Mononuclear cell (primary cell): ENCODE results near the gene FBXL16. TPM values are rescaled to one million over a fixed set of nuclear protein-coding genes. Genes with fewer than 3 reads are reported as not detected.

Source experiments
- H3K27me3 ChIP-seq: 2 replicates; pipeline ENCODE4 v1.6.0; 2011; ENCODE audit warnings: low read length, control low read depth; ENCODE audit not compliant: insufficient read depth
- H3K4me1 ChIP-seq: 2 replicates; pipeline ENCODE4 v1.5.1; 2011; ENCODE audit warnings: mild to moderate bottlenecking, low read length, control low read depth; ENCODE audit not compliant: insufficient read depth
- H3K4me3 ChIP-seq: 2 replicates; pipeline ENCODE4 v1.5.1; 2011; ENCODE audit warnings: mild to moderate bottlenecking, low read length, moderate library complexity
- H3K9me3 ChIP-seq: 2 replicates; pipeline ENCODE4 v1.5.1; 2011; ENCODE audit warnings: low read depth, mild to moderate bottlenecking, control low read depth, low read length
- total RNA-seq: library from RNA; depleted of rRNA; stranded (reverse); fragments of >200 nt; gene quantifications from one replicate; pipeline ENCODE4 v1.2.3, GENCODE V29; 2012

The FBXL16 gene
- total RNA-seq, 1 donor: 1.7 TPM

DNA sequence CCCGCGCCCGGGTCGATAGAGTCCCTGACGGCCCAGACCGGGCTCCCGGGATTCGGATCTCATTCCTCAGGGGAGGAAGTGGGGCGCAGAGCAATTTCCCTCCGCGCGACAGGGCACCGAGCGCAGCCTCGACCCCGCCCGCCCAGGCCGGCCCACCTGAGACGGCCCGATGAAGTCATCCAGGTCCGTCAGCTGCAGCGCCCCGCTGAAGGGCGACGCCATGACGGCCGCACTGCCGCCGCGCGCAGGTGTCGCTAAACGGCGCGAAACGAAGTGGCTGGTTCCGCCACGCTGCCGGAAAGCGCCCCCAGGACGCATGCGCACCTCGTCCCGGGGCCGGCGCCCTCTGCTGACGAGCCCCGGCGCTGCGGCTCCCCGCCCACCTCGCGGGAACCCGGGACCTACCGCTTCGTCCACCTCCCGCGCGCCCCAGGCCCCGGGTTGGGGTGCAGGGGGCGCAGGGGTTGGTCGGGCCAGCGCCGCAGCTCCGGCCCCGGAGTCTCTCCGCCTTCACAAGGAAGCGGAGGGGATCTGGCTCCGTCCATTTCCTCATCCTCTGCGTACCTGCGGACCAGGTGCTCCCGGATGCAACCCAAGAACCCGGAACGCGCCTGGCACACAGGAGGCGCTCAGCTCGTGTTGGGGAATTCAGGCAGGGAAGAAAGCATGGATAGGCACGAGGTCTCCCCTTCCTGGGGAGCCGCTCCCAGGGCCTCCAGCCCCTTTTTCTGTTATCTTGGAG lies 35.3 kb upstream of the FBXL16 start, which contains the start of gene CIAO3:
TSS of gene CIAO3 (minus strand) at position 234 of the 742 bp plus-strand sequence. CDS start at position 222, 12 bp downstream.
- no peaks in the 10 kb centered on the region for H3K27me3 ChIP-seq
- peak within 1 kb of the TSS; percentile 76 for H3K4me3 ChIP-seq
- H3K4me1 ChIP-seq: peaks cover 19% of the 10 kb centered on the region
- H3K9me3 ChIP-seq: no peaks in the 10 kb centered on the region

DNA sequence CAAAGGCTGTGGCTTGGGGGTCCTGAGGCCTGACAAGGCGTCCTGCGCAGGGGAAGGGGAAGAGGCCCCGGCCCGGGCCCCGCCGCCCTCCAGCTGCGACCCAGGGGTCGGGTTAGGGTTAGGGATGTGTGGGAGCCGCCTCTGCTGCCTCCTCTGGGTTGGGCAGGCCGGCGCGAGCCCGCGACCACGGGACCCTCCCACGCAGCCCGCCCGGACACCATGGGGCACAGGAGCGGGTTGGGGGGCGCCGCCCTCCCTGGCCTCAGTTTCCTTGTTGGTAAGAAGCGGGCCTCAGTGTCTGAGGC lies 34.8 kb upstream of the FBXL16 start:
- H3K27me3 ChIP-seq: no peaks in the 10 kb centered on the region
- H3K4me3 ChIP-seq: peak overlapping the region; percentile 76
- no peaks in the 10 kb centered on the region for H3K9me3 ChIP-seq
- peaks cover 19% of the 10 kb centered on the region for H3K4me1 ChIP-seq

DNA sequence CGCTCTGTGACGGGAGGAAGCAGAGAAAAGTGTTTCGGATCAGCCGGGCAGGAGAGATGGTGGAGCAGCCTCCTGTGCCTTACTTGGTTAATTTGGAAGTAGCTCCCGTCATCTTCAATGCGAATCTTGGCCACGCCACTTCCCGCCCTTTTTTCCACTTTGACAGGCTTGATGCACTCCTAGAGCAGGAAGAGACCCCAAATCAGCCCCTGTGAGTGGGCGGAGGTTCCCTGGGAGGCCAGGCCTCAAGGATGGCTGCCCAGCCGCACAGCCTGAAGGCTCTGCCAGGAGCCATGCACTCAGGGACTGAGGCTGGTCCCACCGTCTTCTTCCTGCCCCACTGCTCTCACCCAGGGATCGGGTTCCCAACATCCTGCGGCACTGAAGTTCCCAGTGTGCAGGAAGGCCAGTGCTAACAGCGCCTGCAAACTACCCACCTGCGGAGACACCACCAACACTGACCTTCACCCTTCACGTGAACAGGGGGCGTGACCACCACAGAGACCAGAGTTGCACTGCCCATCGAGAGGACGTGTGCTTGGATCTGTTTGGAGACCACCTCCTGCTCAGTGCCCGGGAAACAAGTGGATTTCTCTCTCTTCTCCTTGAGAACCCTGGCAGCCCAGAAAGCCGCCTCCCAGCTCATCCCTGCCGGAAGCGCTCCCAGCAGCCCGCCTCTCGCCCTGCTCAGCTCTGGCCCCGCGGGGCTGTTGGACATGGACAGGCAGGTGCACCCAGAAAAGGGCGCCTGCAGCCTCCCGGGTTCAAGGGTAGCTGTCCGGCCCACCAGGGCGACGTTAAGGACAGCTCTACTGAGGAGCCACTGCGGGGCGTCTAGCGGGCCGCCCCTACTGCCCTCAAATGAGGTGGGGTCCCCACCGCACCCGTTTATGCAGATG lies 34.2 kb upstream of the FBXL16 start:
- peaks cover 19% of the 10 kb centered on the region for H3K4me1 ChIP-seq
- no peaks in the 10 kb centered on the region for H3K9me3 ChIP-seq
- no peaks in the 10 kb centered on the region for H3K27me3 ChIP-seq
- H3K4me3 ChIP-seq: peak overlapping the region; percentile 76

DNA sequence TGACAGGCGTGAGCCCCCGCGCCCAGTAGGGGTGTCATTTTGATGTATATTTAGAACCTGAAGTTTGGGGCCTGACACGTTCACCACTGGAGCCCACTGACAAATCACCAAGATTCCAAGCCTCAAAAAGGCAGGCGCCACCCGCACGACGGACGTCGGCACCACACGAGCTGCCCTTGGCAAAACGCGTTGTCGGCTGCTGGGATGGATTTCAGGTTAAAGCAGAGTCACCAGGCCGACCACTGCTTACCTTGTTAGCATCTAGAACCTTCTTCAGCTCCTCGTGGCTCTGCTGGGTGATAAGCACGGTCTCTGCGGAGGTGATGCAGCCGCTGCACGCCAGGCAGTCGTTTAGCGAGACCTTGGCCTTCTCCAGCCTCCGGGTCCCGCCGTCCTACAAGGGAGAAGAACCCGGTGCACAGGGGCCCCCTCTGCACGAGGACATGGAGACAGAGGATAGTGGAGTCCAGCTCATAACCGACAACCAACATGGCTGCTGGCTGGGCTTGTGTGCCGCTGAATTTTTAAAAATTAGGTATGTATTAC lies 31.4 kb upstream of the FBXL16 start:
- H3K4me3 ChIP-seq: no peak overlapping the region
- H3K9me3 ChIP-seq: no peaks in the 10 kb centered on the region
- peaks cover 19% of the 10 kb centered on the region for H3K4me1 ChIP-seq
- no peaks in the 10 kb centered on the region for H3K27me3 ChIP-seq

DNA sequence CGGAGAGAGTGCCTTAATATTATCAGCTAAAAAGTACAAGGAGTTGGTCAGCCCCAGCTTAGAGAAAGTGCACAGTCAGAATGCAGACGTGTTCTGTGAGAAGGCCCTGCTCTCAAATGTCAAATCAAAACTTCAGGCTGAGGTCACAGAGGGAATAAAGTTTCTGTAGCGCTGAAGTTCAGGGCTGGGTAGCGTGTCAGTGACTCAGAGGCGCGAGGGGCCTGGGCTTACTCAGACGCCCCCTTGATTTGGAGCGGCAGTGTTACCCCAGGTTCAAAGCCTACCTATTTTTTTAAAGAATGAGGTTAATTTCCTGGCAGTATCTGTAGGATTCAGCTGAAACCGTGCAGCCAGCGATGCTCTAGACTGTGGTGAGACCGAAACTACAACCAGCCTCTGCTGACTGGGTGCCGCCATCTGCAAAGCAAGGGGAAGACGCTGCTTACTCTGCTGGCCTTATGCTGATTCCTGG lies 30.4 kb upstream of the FBXL16 start:
- H3K9me3 ChIP-seq: no peaks in the 10 kb centered on the region

DNA sequence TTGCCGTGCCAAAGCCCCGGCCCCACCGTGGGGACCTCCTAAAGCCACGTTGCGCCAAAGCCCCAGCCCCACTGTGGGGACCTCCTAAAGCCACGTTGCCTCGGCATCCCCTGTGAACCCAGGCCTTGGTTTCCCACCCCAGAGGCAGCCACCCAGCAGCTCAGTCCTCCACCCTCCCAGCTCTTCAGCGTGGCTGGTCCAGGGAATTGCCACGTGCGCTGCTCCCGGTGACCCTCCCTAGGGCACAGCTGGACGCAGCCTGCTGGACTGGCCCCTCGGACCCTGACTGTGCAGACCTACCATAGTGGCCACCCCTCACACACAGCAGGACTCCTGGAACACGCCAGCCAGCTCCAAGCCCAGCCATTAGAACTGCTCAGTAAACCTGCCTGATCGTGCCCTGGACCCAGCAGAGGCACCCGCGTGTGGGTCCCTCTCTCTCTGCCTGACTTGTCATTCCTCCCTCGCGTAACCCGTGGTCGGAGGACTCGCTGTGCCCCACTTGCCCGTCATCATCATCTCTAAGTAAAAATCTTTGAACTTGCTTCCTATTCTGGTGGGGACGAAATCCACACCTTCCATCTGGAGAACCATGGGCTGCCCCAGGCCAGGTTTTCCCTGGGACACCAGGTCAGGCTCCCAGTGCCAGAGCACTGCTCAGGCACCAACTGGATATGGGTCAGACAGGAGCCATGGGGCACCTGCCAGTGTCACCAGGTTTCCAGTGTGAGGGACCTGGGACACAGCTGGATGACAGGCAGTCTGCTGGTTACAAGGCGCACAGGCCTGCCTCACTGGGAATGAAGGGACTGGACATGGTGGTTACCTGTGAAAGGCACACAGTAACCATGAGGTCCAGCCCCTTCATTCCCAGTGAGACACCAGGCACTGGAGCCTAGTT lies 29.6 kb upstream of the FBXL16 start:
- H3K27me3 ChIP-seq: no peaks in the 10 kb centered on the region
- peaks cover 11% of the 10 kb centered on the region for H3K4me1 ChIP-seq
- no peaks in the 10 kb centered on the region for H3K9me3 ChIP-seq
- no peak overlapping the region for H3K4me3 ChIP-seq

More for the DNA sequence above, 30.4 kb upstream of the FBXL16 start:
- no peaks in the 10 kb centered on the region for H3K27me3 ChIP-seq
- peaks cover 14% of the 10 kb centered on the region for H3K4me1 ChIP-seq
- H3K4me3 ChIP-seq: no peak overlapping the region

DNA sequence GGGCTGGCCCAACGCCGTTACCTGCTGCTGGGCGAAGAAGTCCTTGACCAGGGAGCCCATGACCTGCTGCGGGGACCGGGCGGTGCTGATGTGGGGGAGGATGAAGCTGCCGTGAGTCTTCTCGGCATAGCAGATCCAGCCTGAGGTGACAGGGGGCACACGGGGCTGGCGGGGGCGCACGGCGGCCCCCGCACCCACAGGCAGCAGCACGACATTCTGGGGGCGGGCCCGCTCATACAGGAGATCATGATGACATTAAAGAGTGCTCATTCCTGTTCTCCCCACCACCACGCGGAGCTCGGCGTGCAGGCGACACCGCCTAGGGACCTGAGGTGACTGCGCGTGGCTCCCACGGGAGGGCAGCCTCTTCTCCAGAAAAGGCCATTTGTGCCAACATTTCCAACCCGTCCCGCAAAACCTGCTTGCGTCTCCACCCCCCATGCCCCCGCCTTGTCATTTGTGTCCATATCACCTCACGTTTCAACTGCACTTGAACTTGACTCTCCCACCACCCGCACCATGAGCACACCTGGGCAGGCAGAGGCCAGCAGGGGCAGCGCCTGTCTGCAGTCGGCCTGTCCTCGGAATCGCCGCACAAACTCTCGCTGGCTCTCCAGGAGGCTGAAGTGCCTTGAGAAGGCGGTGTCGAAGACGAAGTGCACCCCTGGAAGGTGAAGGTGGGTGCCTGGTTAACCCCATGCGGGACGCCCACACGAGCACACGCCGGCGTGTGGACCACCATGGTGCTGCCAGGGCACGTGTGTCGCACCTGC lies 28.8 kb upstream of the FBXL16 start:
- H3K9me3 ChIP-seq: no peaks in the 10 kb centered on the region
- no peaks in the 10 kb centered on the region for H3K27me3 ChIP-seq
- H3K4me3 ChIP-seq: no peak overlapping the region
- peaks cover 3% of the 10 kb centered on the region for H3K4me1 ChIP-seq

DNA sequence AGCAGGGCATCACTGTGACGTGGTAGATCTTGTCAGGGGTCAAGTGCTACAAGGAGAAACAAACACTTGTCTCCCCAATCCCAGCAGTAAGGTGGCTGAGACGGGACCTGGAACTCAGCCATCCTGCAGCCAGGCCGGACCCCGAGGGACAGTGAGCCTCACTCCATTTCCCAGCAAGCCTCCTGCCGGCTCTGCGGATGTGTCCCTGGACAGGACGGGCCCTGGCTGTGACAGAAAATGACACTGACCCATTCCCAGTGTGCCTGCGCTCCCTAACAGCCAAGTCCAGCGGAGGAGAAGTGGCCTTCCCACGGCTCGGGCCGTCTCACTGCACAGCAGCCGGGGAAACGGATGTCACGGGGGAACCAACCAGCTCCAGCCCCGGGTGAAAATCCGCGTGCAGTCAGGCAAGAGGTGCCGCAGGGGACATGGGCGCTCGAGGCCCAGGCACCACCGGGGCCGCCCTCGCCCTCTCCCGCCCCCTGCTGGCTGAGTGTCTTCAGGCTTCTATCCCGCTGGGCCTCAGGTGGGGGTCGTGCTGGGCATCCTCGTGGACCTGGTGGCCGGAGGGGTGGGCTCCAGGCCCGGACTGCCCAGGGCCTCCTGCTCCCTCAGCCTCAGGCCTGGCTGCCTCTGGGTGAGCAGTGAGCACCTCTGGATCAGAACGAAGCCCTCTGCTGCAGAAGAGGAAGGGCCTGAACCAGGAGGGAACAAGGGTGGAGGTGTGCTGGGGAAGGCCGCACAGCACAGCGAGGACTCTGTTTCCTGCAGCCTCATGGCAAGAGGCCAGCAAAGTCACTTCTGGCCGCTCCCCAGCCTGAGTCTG lies 28.0 kb upstream of the FBXL16 start:
- Histone ChIP-seq H3K4me1 (peaks cover under 1% of the 10 kb centered on the region), H3K9me3 (no peaks in the 10 kb centered on the region)

DNA sequence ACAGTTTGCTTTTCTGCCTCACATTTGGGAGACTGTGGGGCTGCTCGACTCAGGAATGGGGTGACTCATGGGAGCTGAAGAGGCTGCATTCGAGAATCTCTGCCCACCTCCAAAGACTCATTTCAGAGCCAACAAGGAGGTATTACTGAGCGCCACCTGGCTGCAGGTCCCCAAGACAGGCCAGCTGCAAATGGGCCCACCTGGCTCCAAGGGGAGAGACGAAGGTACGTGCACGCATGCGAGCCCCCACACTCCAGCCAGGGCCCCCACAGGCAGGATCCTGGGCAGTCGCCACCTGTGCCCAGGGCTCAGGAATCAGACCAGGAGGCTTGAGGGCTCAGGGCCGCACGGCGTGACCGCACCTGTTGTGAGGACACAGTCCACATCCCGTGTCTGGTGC lies 27.3 kb upstream of the FBXL16 start:
- H3K4me1 ChIP-seq: peaks cover 3% of the 10 kb centered on the region
- no peaks in the 10 kb centered on the region for H3K27me3 ChIP-seq
- H3K9me3 ChIP-seq: no peaks in the 10 kb centered on the region
- H3K4me3 ChIP-seq: no peak overlapping the region

More for the DNA sequence above, 28.0 kb upstream of the FBXL16 start:
- Histone ChIP-seq H3K27me3 (no peaks in the 10 kb centered on the region), H3K4me3 (no peak overlapping the region)

DNA sequence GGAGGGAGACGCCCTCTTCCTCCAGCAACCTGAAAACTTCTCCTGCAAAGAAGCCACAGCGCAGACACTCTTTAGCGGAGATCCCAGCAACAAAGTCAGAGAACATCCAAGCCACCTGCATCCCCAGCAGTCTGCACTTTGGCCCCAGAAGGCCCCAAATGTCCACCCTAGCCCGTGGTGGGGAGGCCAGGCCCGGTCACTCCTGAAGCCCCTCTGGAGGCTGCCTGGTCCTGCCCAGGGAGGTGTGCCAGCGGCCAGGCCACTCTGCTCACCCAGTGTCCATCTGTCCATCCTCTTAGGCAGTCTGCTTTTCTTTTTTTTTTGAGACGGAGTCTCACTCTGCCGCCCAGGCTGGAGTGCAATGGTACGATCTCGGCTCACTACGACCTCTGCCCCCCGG lies 26.7 kb upstream of the FBXL16 start:
- H3K9me3 ChIP-seq: no peaks in the 10 kb centered on the region
- no peaks in the 10 kb centered on the region for H3K27me3 ChIP-seq
- no peak overlapping the region for H3K4me3 ChIP-seq
- peaks cover 8% of the 10 kb centered on the region for H3K4me1 ChIP-seq

DNA sequence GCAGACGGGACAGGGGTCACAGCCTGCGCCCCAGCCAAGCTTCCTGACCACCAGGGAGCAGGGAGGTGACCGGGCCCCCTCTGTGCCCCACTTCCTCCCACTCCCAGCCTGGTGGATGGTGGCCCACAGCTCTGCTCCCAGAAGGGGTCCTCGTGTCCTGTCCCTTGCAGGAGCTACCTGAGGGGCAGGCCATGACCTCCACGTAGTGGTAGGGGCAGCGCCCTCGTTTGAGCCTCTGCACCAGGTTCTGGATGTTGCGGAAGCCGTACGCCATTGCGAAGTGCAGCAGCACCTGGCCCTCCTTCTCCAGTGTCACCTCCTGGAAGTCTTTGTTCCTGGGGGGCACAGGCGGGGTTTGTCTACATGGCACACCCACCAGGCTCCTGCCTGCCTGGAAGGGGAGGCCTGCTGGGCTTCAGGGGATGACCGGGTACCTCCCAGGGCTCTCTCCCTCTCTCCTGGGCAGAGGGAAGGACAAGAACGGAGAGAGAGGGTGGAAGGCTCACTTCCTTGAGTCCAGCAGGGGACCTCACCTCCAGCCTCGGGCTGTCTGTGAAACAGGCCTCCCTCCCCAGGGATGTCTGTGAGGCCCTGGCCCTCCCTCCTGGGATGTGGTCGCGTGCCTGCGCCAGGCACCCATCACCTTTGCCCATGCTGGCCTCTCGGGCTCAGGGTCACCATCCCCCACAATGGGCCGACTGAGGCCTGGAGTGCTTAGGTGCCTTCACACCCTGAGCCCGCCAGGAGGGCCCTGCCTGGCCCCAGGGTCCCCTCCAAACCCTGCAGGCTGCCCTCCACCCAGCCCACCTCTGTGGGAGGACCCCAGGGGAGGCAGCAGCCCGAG lies 25.3 kb upstream of the FBXL16 start:
- no peaks in the 10 kb centered on the region for H3K9me3 ChIP-seq
- H3K27me3 ChIP-seq: peaks cover 2% of the 10 kb centered on the region
- H3K4me3 ChIP-seq: no peak overlapping the region
- peaks cover 15% of the 10 kb centered on the region for H3K4me1 ChIP-seq

DNA sequence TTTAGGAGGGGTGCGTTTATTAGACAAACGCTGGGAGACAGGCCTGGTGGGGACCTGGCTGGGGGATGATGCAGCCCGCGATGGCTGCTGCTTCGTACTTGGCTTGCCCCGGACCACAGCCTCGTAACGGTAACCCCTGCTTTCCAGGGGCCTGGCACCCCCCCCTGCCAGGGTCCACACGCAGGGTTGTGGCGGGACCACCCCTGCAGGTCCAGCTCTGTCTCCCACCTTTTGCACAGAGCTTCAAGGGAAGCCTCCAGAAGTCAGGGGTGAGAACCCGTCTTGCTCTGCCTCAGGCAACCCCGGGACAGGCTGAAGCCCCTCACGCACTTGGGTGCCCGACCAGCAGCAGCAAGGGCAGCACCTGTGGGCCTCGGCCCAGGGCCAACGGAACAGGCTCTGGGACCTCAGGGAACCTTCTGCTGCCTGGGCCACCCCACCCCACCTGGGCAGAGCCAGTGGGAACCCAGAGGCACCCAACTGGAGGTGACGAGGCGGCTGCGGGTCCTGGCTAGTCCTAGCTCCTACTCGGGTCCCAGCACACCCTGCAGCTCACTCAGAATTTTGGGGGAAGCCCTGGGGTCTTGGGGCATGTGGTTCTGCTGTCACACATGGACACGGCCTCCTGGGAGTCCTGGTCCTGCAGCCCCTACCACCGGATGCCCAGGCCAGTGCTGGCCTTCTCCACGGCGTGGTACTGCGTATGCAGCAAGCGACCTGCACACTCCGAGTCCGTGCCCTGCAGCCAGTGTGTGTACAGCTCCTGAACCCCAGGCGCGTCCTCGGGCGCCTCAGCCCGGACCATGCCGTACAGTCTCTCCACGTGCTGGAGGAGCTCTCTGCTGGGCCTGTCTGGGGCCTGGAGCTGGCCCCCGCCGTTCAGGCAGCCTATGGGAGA lies 24.4 kb upstream of the FBXL16 start:
- Histone ChIP-seq H3K4me1 (peaks cover 15% of the 10 kb centered on the region), H3K9me3 (no peaks in the 10 kb centered on the region), H3K27me3 (peaks cover 2% of the 10 kb centered on the region), H3K4me3 (no peak overlapping the region)
